Neural cell (in vitro differentiated cells): ENCODE results near the gene MICB. TPM values are rescaled to one million over a fixed set of nuclear protein-coding genes. Genes with fewer than 3 reads are reported as not detected.

Experiments
- H2AFZ ChIP-seq: fragments of 200-600, 300-800 bp; sonication (generic), shearing (Covaris generic); 2 replicates; pipeline ENCODE4 v1.6.0; 2014; ENCODE audit warnings: low read depth, mild to moderate bottlenecking, antibody characterized with exemption, low read length, moderate library complexity
- H3F3A ChIP-seq: fragments of 200-600 bp; shearing (Covaris generic); 2 replicates; pipeline ENCODE4 v1.6.1; 2016; ENCODE audit warnings: mild to moderate bottlenecking, moderate library complexity, mixed read lengths, antibody characterized with exemption, low read length; ENCODE audit not compliant: insufficient read depth, poor library complexity, severe bottlenecking
- H3K27ac ChIP-seq: fragments of 200-600, 300-800 bp; sonication (generic), shearing (Covaris generic); 2 replicates; pipeline ENCODE4 v1.5.1; 2014; ENCODE audit warnings: mild to moderate bottlenecking, low read length, moderate library complexity
- H3K27me3 ChIP-seq: fragments of 300-800, 200-600 bp; sonication (generic), shearing (Covaris generic); 2 replicates; pipeline ENCODE4 v1.6.0; 2014; ENCODE audit warnings: mild to moderate bottlenecking, low read depth, low read length, moderate library complexity; ENCODE audit not compliant: insufficient read depth
- H3K36me3 ChIP-seq: fragments of 300-800, 200-600 bp; sonication (generic), shearing (Covaris generic); 2 replicates; pipeline ENCODE4 v1.5.1; 2014; ENCODE audit warnings: mild to moderate bottlenecking, antibody characterized with exemption, low read length, moderate library complexity; ENCODE audit not compliant: insufficient read depth
- H3K4me2 ChIP-seq: fragments of 300-800, 200-600 bp; sonication (generic), shearing (Covaris generic); 2 replicates; pipeline ENCODE4 v1.6.0; 2014; ENCODE audit warnings: mild to moderate bottlenecking, low read length
- H3K4me3 ChIP-seq: fragments of 300-800, 200-600 bp; sonication (generic), shearing (Covaris generic); 2 replicates; pipeline ENCODE4 v1.5.1; 2014; ENCODE audit warnings: mild to moderate bottlenecking, low read length, moderate library complexity
- H3K79me2 ChIP-seq: fragments of 200-600 bp; shearing (Covaris generic); replicated peaks from 2 replicates; pipeline ENCODE4 v1.6.0; 2014; ENCODE audit warnings: mild to moderate bottlenecking, low read length, moderate library complexity; ENCODE audit not compliant: insufficient read depth
- H3K9ac ChIP-seq: fragments of 300-800, 200-600 bp; sonication (generic), shearing (Covaris generic); 2 replicates; pipeline ENCODE4 v1.6.1; 2016; ENCODE audit warnings: mild to moderate bottlenecking, low read length, mixed read lengths
- H3K9me2 ChIP-seq: fragments of 200-600 bp; shearing (Covaris generic); 2 replicates; pipeline ENCODE4 v1.6.1; 2016; ENCODE audit warnings: mild to moderate bottlenecking, low read length, mixed read lengths; ENCODE audit not compliant: insufficient read depth
- H3K9me3 ChIP-seq: fragments of 200-600, 300-800 bp; sonication (generic), shearing (Covaris generic); 2 replicates; pipeline ENCODE4 v1.6.1; 2016; ENCODE audit warnings: mild to moderate bottlenecking, mixed run types, low read length, moderate library complexity, mixed read lengths
- H4K20me1 ChIP-seq: fragments of 200-600 bp; shearing (Covaris generic); 2 replicates; pipeline ENCODE4 v1.6.1; 2016; ENCODE audit warnings: mild to moderate bottlenecking, mixed run types; ENCODE audit not compliant: insufficient read depth
- EP300 ChIP-seq: fragments of 450-650 bp; conservative IDR thresholded peaks from 2 replicates; pipeline ENCODE4 v1.6.1; 2014; ENCODE audit warnings: antibody characterized with exemption, mild to moderate bottlenecking, moderate library complexity; ENCODE audit not compliant: poor library complexity, severe bottlenecking
- EZH2 ChIP-seq: fragments of 200-600, 300-800 bp; shearing (Covaris generic), sonication (generic); IDR thresholded peaks from 2 replicates; pipeline ENCODE4 v1.6.1; 2014; ENCODE audit warnings: antibody characterized with exemption, low read length, borderline replicate concordance, mild to moderate bottlenecking; ENCODE audit not compliant: insufficient read depth, poor library complexity, severe bottlenecking
- MXI1 ChIP-seq: fragments of 450-650 bp; conservative IDR thresholded peaks from 2 replicates; pipeline ENCODE4 v1.6.1; 2014; ENCODE audit warnings: antibody characterized with exemption, mild to moderate bottlenecking; ENCODE audit not compliant: poor library complexity, severe bottlenecking
- POLR2AphosphoS5 ChIP-seq: IDR thresholded peaks from 2 replicates; pipeline ENCODE4 v1.6.1; 2012
- RAD21 ChIP-seq: fragments of 450-650 bp; conservative IDR thresholded peaks from 2 replicates; pipeline ENCODE4 v1.6.1; 2014; ENCODE audit warnings: antibody characterized with exemption, mild to moderate bottlenecking, moderate library complexity
- SMC3 ChIP-seq: fragments of 450-650 bp; conservative IDR thresholded peaks from 2 replicates; pipeline ENCODE4 v1.6.1; 2014; ENCODE audit warnings: antibody characterized with exemption, mild to moderate bottlenecking, moderate library complexity; ENCODE audit not compliant: poor library complexity
- TAF1 ChIP-seq: IDR thresholded peaks from 2 replicates; pipeline ENCODE4 v1.6.1; 2012; ENCODE audit warnings: low read depth
- polyA plus RNA-seq: library from polyadenylated mRNA; depleted of rRNA; stranded (reverse); fragments of >200 nt; gene quantifications from 2 replicates; pipeline ENCODE4 v1.2.3, GENCODE V29; 2014
- TF ChIP-seq, protein P1 (sequence below): fragments of 450-650 bp; IDR thresholded peaks from 2 replicates; pipeline ENCODE4 v1.5.1; 2014; ENCODE audit warnings: antibody characterized with exemption, mild to moderate bottlenecking, moderate library complexity; ENCODE audit not compliant: poor library complexity, severe bottlenecking
- TF ChIP-seq, protein P2 (sequence below): IDR thresholded peaks from 2 replicates; pipeline ENCODE4 v1.6.1; 2012; ENCODE audit warnings: borderline replicate concordance

The MICB gene
- polyA plus RNA-seq, 1 donor from 2014 or later: not detected

DNA sequence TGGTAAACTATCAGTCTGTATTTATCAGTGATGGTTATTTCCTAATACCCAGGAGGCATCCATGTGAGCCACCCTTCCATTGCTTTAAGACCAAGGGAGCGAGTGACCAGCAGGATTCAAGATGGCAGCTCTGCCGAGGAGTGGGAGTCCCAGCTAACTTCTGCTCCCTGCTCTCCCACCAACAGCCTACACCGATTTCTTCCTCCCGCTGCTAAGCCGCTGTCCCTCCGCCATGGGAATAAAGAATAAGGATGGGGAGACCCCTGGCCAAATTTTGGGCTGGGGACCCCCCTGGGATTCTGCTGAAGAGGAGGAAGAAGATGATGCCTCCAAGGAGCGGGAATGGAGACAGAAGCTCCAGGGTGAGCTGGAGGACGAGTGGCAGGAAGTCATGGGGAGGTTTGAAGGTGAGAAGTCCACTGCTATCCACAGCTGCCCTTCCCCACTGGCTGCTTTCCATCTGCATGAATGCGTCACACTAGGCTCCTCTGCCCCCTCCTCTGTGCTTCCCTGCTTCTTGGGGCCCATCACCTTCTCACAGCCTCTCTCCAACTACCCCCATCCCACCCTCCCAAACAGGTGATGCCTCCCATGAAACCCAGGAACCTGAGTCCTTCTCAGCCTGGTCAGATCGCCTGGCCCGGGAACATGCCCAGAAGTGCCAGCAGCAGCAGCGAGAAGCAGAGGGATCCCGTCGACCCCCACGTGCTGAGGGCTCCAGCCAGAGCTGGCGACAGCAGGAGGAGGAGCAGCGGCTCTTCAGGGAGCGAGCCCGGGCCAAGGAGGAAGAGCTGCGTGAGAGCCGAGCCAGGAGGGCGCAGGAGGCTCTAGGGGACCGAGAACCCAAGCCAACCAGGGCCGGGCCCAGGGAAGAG is 59.7 kb downstream of the MICB start:
- Histone ChIP-seq H3K27ac (no peak overlapping the region), H3K27me3 (no peaks in the 10 kb centered on the region), H3K36me3 (no peaks in the 10 kb centered on the region), H4K20me1 (no peaks in the 10 kb centered on the region), H2AFZ (no peak overlapping the region), H3K79me2 (peaks cover 11% of the 10 kb centered on the region), H3K4me3 (no peak overlapping the region), H3K9me3 (no peaks in the 10 kb centered on the region), H3K4me2 (no peak overlapping the region), H3K9ac (no peak overlapping the region), H3F3A (no peaks in the 10 kb centered on the region), H3K9me2 (no peaks in the 10 kb centered on the region)
- no peak for TF ChIP-seq MXI1

DNA sequence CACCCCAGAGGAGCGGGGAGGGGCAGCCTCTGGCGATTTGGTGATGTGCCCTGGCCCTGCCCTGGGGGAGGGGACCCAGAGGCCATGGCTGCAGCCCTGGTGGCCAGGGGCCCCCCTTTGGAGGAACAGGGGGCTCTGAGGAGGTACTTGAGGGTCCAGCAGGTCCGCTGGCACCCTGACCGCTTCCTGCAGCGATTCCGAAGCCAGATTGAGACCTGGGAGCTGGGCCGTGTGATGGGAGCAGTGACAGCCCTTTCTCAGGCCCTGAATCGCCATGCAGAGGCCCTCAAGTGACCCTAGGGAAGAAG is 60.3 kb downstream of the MICB start:
- Histone ChIP-seq H2AFZ (no peak overlapping the region), H3K79me2 (peaks cover 11% of the 10 kb centered on the region), H3F3A (no peaks in the 10 kb centered on the region), H3K36me3 (no peaks in the 10 kb centered on the region), H3K4me3 (no peak overlapping the region), H3K9me2 (no peaks in the 10 kb centered on the region), H3K27ac (no peak overlapping the region), H3K4me2 (no peak overlapping the region), H3K9ac (no peak overlapping the region), H3K27me3 (no peaks in the 10 kb centered on the region), H3K9me3 (no peaks in the 10 kb centered on the region), H4K20me1 (no peaks in the 10 kb centered on the region)
- no peak for TF ChIP-seq MXI1
- no peak for TF ChIP-seq TAF1
- TF ChIP-seq, protein P1, sequence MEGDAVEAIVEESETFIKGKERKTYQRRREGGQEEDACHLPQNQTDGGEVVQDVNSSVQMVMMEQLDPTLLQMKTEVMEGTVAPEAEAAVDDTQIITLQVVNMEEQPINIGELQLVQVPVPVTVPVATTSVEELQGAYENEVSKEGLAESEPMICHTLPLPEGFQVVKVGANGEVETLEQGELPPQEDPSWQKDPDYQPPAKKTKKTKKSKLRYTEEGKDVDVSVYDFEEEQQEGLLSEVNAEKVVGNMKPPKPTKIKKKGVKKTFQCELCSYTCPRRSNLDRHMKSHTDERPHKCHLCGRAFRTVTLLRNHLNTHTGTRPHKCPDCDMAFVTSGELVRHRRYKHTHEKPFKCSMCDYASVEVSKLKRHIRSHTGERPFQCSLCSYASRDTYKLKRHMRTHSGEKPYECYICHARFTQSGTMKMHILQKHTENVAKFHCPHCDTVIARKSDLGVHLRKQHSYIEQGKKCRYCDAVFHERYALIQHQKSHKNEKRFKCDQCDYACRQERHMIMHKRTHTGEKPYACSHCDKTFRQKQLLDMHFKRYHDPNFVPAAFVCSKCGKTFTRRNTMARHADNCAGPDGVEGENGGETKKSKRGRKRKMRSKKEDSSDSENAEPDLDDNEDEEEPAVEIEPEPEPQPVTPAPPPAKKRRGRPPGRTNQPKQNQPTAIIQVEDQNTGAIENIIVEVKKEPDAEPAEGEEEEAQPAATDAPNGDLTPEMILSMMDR: no peak
- TF ChIP-seq, protein P2, sequence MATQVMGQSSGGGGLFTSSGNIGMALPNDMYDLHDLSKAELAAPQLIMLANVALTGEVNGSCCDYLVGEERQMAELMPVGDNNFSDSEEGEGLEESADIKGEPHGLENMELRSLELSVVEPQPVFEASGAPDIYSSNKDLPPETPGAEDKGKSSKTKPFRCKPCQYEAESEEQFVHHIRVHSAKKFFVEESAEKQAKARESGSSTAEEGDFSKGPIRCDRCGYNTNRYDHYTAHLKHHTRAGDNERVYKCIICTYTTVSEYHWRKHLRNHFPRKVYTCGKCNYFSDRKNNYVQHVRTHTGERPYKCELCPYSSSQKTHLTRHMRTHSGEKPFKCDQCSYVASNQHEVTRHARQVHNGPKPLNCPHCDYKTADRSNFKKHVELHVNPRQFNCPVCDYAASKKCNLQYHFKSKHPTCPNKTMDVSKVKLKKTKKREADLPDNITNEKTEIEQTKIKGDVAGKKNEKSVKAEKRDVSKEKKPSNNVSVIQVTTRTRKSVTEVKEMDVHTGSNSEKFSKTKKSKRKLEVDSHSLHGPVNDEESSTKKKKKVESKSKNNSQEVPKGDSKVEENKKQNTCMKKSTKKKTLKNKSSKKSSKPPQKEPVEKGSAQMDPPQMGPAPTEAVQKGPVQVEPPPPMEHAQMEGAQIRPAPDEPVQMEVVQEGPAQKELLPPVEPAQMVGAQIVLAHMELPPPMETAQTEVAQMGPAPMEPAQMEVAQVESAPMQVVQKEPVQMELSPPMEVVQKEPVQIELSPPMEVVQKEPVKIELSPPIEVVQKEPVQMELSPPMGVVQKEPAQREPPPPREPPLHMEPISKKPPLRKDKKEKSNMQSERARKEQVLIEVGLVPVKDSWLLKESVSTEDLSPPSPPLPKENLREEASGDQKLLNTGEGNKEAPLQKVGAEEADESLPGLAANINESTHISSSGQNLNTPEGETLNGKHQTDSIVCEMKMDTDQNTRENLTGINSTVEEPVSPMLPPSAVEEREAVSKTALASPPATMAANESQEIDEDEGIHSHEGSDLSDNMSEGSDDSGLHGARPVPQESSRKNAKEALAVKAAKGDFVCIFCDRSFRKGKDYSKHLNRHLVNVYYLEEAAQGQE: no peak
- TF ChIP-seq RAD21: no peak
- no peak for TF ChIP-seq POLR2AphosphoS5
- no peak for TF ChIP-seq SMC3
- no peak for TF ChIP-seq EP300
- no peak for TF ChIP-seq EZH2
